Ovary (tissue), 9 donors: ENCODE measurements around the gene MYT1. TPM values are rescaled to one million over a fixed set of nuclear protein-coding genes. Genes with fewer than 3 reads are reported as not detected.

Source experiments
- DNase-seq, 5 donors: peaks; one replicate each; pipeline ENCODE4 v3.0.0-alpha.2; 2019 to 2020
- H3K27ac ChIP-seq, 2 donors: fragments of 200-600 bp; one replicate each; pipeline versions ENCODE4 v1.5.1 to v1.8.0; 2019 to 2022
- H3K27me3 ChIP-seq: fragments of 200-600 bp; one replicate; pipeline ENCODE4 v1.8.0; 2022
- H3K36me3 ChIP-seq: fragments of 200-600 bp; sonication (generic); one replicate; pipeline ENCODE4 v1.5.1; 2019
- H3K4me1 ChIP-seq: one replicate; pipeline ENCODE4 v1.8.1; 2013; ENCODE audit warnings: mild to moderate bottlenecking, moderate library complexity; ENCODE audit not compliant: insufficient read depth
- H3K4me3 ChIP-seq: fragments of 200-600 bp; sonication (generic); one replicate; pipeline ENCODE4 v1.5.1; 2017
- H3K9me3 ChIP-seq, 2 donors: fragments of 200-600 bp in 1 of 2; sonication (generic) in 1 of 2; one replicate each; pipeline versions ENCODE4 v1.5.1 to v1.8.1; 2013 to 2019; ENCODE audit warnings: mild to moderate bottlenecking in 1 of 2, moderate library complexity in 1 of 2
- CTCF ChIP-seq, 3 donors: fragments of 450-650 bp in 2 of 3; fragments of 200-600 bp in 1 of 3; IDR thresholded peaks; one replicate each; pipeline versions ENCODE4 v1.5.1 to v1.8.0; 2016 to 2022; ENCODE audit warnings: antibody characterized with exemption in 3 of 3, mild to moderate bottlenecking in 1 of 3
- EP300 ChIP-seq: sonication (generic); formaldehyde crosslinking; IDR thresholded peaks from one replicate; pipeline ENCODE4 v1.6.1; 2017; ENCODE audit warnings: antibody characterized with exemption
- POLR2A ChIP-seq: fragments of 450-650 bp; IDR thresholded peaks from one replicate; pipeline ENCODE4 v1.6.1; 2017; ENCODE audit warnings: antibody characterized with exemption, mild to moderate bottlenecking, moderate library complexity
- WGBS, 3 donors: extraction: QIAGEN DNeasy Blood & Tissue Kit in 1 of 3; methylation state at CpG; one replicate each; pipeline versions ENCODE4 v1.1.5 to v1.1.7; 2013 to 2017; 5-methylcytosine and 5-hydroxymethylcytosine counted together
- intact Hi-C, 4 donors: fragments of 100-400 bp; cut with DNase I; formaldehyde crosslinking; loops; one replicate each; pipeline versions ENCODE4 v1.11.0 to v1.15.1; 2022 to 2023
- polyA plus RNA-seq, 2 donors: library from polyadenylated mRNA; stranded (reverse); fragments of 200-250 nt in 1 of 2; fragments of 350-450 nt in 1 of 2; fragmentation: Illumina TruSeq in 1 of 2; extraction: RNeasy Lipid Tissue Mini Kit (QIAGEN cat#74804) in 1 of 2; gene quantifications; one replicate each; pipeline ENCODE4 v1.2.3, GENCODE V29; 2013 to 2014
- total RNA-seq, 7 donors: library from RNA; depleted of rRNA in 2 of 7; stranded (reverse); fragments of >200 nt in 2 of 7; fragmentation: NEBNext Ultra II Directional in 3 of 7; extraction: Animal tissue kit (Norgen Biotek cat#: 25700) in 3 of 7; gene quantifications; one replicate each; pipeline versions ENCODE4 v1.1.0 to v1.2.4, GENCODE V29; 2016 to 2023
- donor health status: DM: no; HTN: no; CAD: no; lungs with moderate emphysema.
- donor health status: DM: no; HTN: no; CAD: no.
- donor health status: Bipolar disorder and iron deficiency.
- donor health status: DM: yes; HTN: yes; CAD: no.
- donor health status: DM: no; HTN: no; CAD: no.
- donor health status: DM: yes; HTN: yes; CAD: no.

MYT1 gene
- total and polyA plus RNA-seq, 9 donors = 0.05 to 0.25 (median 0.13) TPM; not detected in 1

GRCh38 chr20:64196309-64196708 is 32.1 kb downstream of the MYT1 start:
- DNase-seq = no peak
- intact Hi-C loops = no loop called here
- Histone ChIP-seq H3K27me3 (no peaks in the 10 kb centered on the region), H3K27ac (no peak overlapping the region), H3K9me3 (no peaks in the 10 kb centered on the region), H3K36me3 (no peaks in the 10 kb centered on the region), H3K4me3 (no peak overlapping the region), H3K4me1 (no peaks in the 10 kb centered on the region)
- WGBS, 3 donors = 76 to 80% (median 79%) methylated on average over 15 of the region's 15 CpGs
- TF ChIP-seq EP300 (no peak), CTCF (IDR thresholded peaks at IDR 0.05) (no peak), POLR2A (no peak)

GRCh38 chr20:64196847-64197306 is 32.6 kb downstream of the MYT1 start:
- Histone ChIP-seq H3K4me3 (no peak overlapping the region), H3K36me3 (no peaks in the 10 kb centered on the region), H3K27ac (no peak overlapping the region), H3K9me3 (no peaks in the 10 kb centered on the region), H3K27me3 (no peaks in the 10 kb centered on the region), H3K4me1 (no peaks in the 10 kb centered on the region)
- no peak for DNase-seq
- intact Hi-C loops = no loop called here
- no peak for TF ChIP-seq CTCF (IDR thresholded peaks at IDR 0.05)
- no peak for TF ChIP-seq POLR2A
- no peak for TF ChIP-seq EP300
- WGBS, 3 donors = 53 to 63% (median 63%) methylated on average over 11 of the region's 11 CpGs

GRCh38 chr20:64198347-64198746 is 34.1 kb downstream of the MYT1 start:
- H3K27ac ChIP-seq = no peak overlapping the region
- no peaks in the 10 kb centered on the region for H3K27me3 ChIP-seq
- no peaks in the 10 kb centered on the region for H3K36me3 ChIP-seq
- H3K4me1 ChIP-seq = no peaks in the 10 kb centered on the region
- H3K4me3 ChIP-seq = no peak overlapping the region
- TF ChIP-seq POLR2A (no peak), EP300 (no peak), CTCF (IDR thresholded peaks at IDR 0.05) (no peak)
- intact Hi-C loops = no loop called here
- no peak for DNase-seq
- no peaks in the 10 kb centered on the region for H3K9me3 ChIP-seq
- WGBS, 3 donors = 84 to 86% (median 85%) methylated on average over 9 of the region's 9 CpGs

- no peak for TF ChIP-seq POLR2A
- TF ChIP-seq CTCF (IDR thresholded peaks at IDR 0.05) = no peak
- no peak for TF ChIP-seq EP300
- WGBS, 3 donors = 19 to 44% (median 27%) methylated on average over 6 to 8 of the region's 8 CpGs
- no peaks in the 10 kb centered on the region for H3K27me3 ChIP-seq
These were observed 35.1 kb downstream of the MYT1 start for GRCh38 chr20:64199395-64199794.

More at GRCh38 chr20:64199395-64199794, 35.1 kb downstream of the MYT1 start:
- Histone ChIP-seq H3K36me3 (no peaks in the 10 kb centered on the region), H3K4me1 (no peaks in the 10 kb centered on the region), H3K27ac (no peak overlapping the region), H3K9me3 (no peaks in the 10 kb centered on the region), H3K4me3 (no peak overlapping the region)
- intact Hi-C loops = no loop called here
- no peak for DNase-seq
